Ascending aorta (tissue), 2 donors: Measurements from ENCODE around the gene SOAT1. TPM values are rescaled to one million over a fixed set of nuclear protein-coding genes. Genes with fewer than 3 reads are reported as not detected.
"Not testable (repeated sequence)": the region's sequence is repeated elsewhere in the genome, so short reads cannot be mapped to it uniquely, and the experiment has no call there.

Experiments used
- DNase-seq, 2 donors: peaks; one replicate each; pipeline ENCODE4 v3.0.0-alpha.2; 2019; ENCODE audit warnings: low spot score in 2 of 2
- H3K27ac ChIP-seq, 2 donors: fragments of 200-600 bp; sonication (generic); one replicate each; pipeline ENCODE4 v1.5.1; 2016 to 2017; ENCODE audit warnings: mild to moderate bottlenecking in 1 of 2
- H3K27me3 ChIP-seq: fragments of 200-600 bp; sonication (generic); one replicate; pipeline ENCODE4 v1.5.1; 2017
- H3K36me3 ChIP-seq, 2 donors: fragments of 200-600 bp; sonication (generic); one replicate each; pipeline ENCODE4 v1.5.1; 2016
- H3K4me1 ChIP-seq, 2 donors: fragments of 200-600 bp; sonication (generic); one replicate each; pipeline ENCODE4 v1.5.1; 2016 to 2017; ENCODE audit warnings: mild to moderate bottlenecking in 1 of 2
- H3K4me3 ChIP-seq, 2 donors: fragments of 200-600 bp; sonication (generic); one replicate each; pipeline ENCODE4 v1.5.1; 2016 to 2017; ENCODE audit warnings: mild to moderate bottlenecking in 1 of 2
- H3K9me3 ChIP-seq, 2 donors: fragments of 200-600 bp; sonication (generic); one replicate each; pipeline ENCODE4 v1.5.1; 2016
- CTCF ChIP-seq, 3 experiments: fragments of 200-600 bp in 2 of 3; fragments of 450-650 bp in 1 of 3; sonication (generic) in 2 of 3; IDR thresholded peaks; one replicate each; pipeline ENCODE4 v1.5.1; 2016 to 2019; ENCODE audit warnings: antibody characterized with exemption in 3 of 3, mild to moderate bottlenecking in 1 of 3, moderate library complexity in 1 of 3
- intact Hi-C: fragments of 100-400 bp; cut with DNase I; formaldehyde crosslinking; loops from one replicate; pipeline ENCODE4 v1.15.1; 2023
- total RNA-seq: library from RNA; depleted of rRNA; stranded (reverse); fragments of >200 nt; gene quantifications from one replicate; pipeline ENCODE4 v1.1.0, GENCODE V29; 2016

SOAT1 gene
- total RNA-seq, 1 donor from 2014 or later = 10.6 TPM

- H3K27ac ChIP-seq = no peak overlapping the region
- TF ChIP-seq CTCF (IDR thresholded peaks at IDR 0.05) = no peak
- intact Hi-C loops = loop anchor here (5.0 kb wide), 1 partner anchor 39 kb away; the partner anchor contains the start of gene SOAT1
- DNase-seq = no peak
- H3K4me1 ChIP-seq = no peaks in the 10 kb centered on the region
- H3K4me3 ChIP-seq = no peak overlapping the region
- H3K27me3 ChIP-seq = no peaks in the 10 kb centered on the region
- no peaks in the 10 kb centered on the region for H3K36me3 ChIP-seq
- no peaks in the 10 kb centered on the region for H3K9me3 ChIP-seq
These were observed 40.2 kb upstream of the SOAT1 start for GRCh38 chr1:179253286-179253972.

- TF ChIP-seq CTCF (IDR thresholded peaks at IDR 0.05) = no peak
- Histone ChIP-seq H3K4me3 (no peak overlapping the region), H3K27me3 (no peaks in the 10 kb centered on the region), H3K4me1 (no peaks in the 10 kb centered on the region), H3K27ac (no peak overlapping the region), H3K36me3 (no peaks in the 10 kb centered on the region), H3K9me3 (no peaks in the 10 kb centered on the region)
- no peak for DNase-seq
- intact Hi-C loops = no loop called here
These were observed 31.4 kb upstream of the SOAT1 start for GRCh38 chr1:179262183-179262582.

- intact Hi-C loops = no loop called here
These were observed 30.5 kb upstream of the SOAT1 start for GRCh38 chr1:179263121-179263520.

GRCh38 chr1:179264507-179264906 lies 29.1 kb upstream of the SOAT1 start:
- no peaks in the 10 kb centered on the region for H3K36me3 ChIP-seq
- H3K4me1 ChIP-seq = no peaks in the 10 kb centered on the region
- TF ChIP-seq CTCF (IDR thresholded peaks at IDR 0.05) = no peak
- H3K27me3 ChIP-seq = no peaks in the 10 kb centered on the region
- no peaks in the 10 kb centered on the region for H3K9me3 ChIP-seq
- no peak overlapping the region for H3K27ac ChIP-seq
- DNase-seq = no peak
- intact Hi-C loops = no loop called here
- no peak overlapping the region for H3K4me3 ChIP-seq

More at GRCh38 chr1:179263121-179263520, 30.5 kb upstream of the SOAT1 start:
- DNase-seq = no peak
- Histone ChIP-seq H3K4me1 (no peaks in the 10 kb centered on the region), H3K9me3 (no peaks in the 10 kb centered on the region), H3K27ac (no peak overlapping the region), H3K27me3 (no peaks in the 10 kb centered on the region), H3K36me3 (no peaks in the 10 kb centered on the region), H3K4me3 (no peak overlapping the region)
- TF ChIP-seq CTCF (IDR thresholded peaks at IDR 0.05) = no peak

GRCh38 chr1:179269071-179269470 lies 24.5 kb upstream of the SOAT1 start:
- intact Hi-C loops = no loop called here
- Histone ChIP-seq H3K4me3 (no peak overlapping the region), H3K27ac (no peak overlapping the region), H3K27me3 (no peaks in the 10 kb centered on the region), H3K9me3 (no peaks in the 10 kb centered on the region), H3K36me3 (no peaks in the 10 kb centered on the region), H3K4me1 (no peaks in the 10 kb centered on the region)
- no peak for DNase-seq
- no peak for TF ChIP-seq CTCF (IDR thresholded peaks at IDR 0.05)

GRCh38 chr1:179274424-179274823 lies 19.2 kb upstream of the SOAT1 start:
- intact Hi-C loops, H3K9me3 ChIP-seq, H3K36me3 ChIP-seq, H3K4me1 ChIP-seq, H3K27ac ChIP-seq, DNase-seq, H3K4me3 ChIP-seq, H3K27me3 ChIP-seq: not testable (repeated sequence)
